H1 (cell line): ENCODE measurements around the gene PLEKHB1.

Experiments used
- EZH2 ChIP-seq: fragments of 200-600 bp; sonication (generic); IDR thresholded peaks from 2 replicates; pipeline ENCODE4 v1.7.1; 2012; ENCODE audit warnings: low read depth, mild to moderate bottlenecking, moderate library complexity, low read length, inconsistent platforms; ENCODE audit not compliant: severe bottlenecking
- POLR2A ChIP-seq, 2 experiments: IDR thresholded peaks; 1 replicate in 1 of 2; 2 replicates in 1 of 2; pipeline ENCODE4 v1.6.1; 2011; ENCODE audit warnings: low read depth in 2 of 2, low read length in 2 of 2, mild to moderate bottlenecking in 2 of 2; ENCODE audit errors: control extremely low read depth in 1 of 2
- TF ChIP-seq, protein P1 (sequence below): IDR thresholded peaks from 2 replicates; pipeline ENCODE4 v1.6.1; 2012; ENCODE audit warnings: inconsistent platforms

DNA sequence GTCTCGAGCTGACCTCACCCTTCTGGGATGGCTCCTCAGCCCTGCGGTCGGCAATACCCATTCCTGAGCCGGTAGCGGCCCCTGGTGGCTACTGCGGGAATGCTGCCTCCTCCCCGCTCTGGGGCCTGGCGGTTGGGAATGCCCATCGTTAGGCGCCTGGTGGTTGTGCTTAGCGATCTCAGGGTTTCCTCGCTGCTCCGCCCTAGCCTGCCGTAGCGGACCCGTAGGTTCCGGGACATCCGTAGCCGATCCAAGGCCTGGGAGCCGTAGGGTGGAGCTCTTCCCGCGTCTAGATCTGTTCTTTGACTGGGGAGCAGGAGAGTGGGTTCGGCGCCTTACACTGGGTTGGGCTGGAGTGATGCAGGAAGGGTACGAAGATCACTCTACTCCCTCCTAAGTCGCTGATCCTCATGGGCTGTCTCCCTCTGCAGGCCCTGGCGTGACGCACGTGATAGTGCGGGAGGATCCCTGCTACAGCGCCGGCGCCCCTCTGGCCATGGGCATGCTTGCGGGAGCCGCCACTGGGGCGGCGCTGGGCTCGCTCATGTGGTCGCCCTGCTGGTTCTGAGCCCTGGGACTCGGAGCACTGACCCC is 14.8 kb downstream of the PLEKHB1 start:
- TF ChIP-seq POLR2A (IDR thresholded peaks at IDR 0.05; ENCODE audit: control extremely low read depth in 1 of 2, low read depth in 2 of 2, low read length in 2 of 2): peak in 1 of 2 experiments; percentile 63; a peak in 2 of 3 replicates
- TF ChIP-seq EZH2: no peak
- TF ChIP-seq, protein P1, sequence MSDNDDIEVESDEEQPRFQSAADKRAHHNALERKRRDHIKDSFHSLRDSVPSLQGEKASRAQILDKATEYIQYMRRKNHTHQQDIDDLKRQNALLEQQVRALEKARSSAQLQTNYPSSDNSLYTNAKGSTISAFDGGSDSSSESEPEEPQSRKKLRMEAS: peak; percentile 92
